Measurements from ENCODE around the gene RHOBTB1.
"Not testable (repeated sequence)": the region's sequence is repeated elsewhere in the genome, so short reads cannot be mapped to it uniquely, and the experiment has no call there.

Gene RHOBTB1

DNA sequence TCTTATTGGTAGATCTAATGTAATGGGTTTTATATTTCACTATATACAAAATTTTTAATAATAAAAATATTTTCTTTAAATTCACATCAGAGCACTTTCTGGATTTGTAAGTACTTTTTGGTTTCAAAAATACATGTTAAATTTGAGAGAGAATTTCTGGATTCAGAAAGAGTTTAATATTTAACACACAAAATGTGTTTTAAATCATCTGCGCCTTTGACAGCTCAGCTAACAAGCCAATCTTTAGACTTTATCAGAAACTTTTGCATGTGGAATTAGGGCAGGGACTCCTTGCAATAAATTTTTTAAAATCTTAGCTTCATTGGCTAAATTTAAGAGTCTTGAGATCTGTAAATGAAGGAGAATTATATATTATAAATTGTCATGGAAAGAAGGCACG lies 32.7 kb upstream of the RHOBTB1 start:
- H3K36me3 ChIP-seq = no peaks in the 10 kb centered on the region
- intact Hi-C loops (cut with DNase I; ENCODE audit: low total_unique reads) = no loop called here
- no peaks in the 10 kb centered on the region for H3K9me3 ChIP-seq
- H3K4me3 ChIP-seq = no peak overlapping the region
- DNase-seq = no peak
- H3K27me3 ChIP-seq = no peaks in the 10 kb centered on the region
- no peaks in the 10 kb centered on the region for H3K4me1 ChIP-seq
- no peak overlapping the region for H3K27ac ChIP-seq
- TF ChIP-seq, protein P1, sequence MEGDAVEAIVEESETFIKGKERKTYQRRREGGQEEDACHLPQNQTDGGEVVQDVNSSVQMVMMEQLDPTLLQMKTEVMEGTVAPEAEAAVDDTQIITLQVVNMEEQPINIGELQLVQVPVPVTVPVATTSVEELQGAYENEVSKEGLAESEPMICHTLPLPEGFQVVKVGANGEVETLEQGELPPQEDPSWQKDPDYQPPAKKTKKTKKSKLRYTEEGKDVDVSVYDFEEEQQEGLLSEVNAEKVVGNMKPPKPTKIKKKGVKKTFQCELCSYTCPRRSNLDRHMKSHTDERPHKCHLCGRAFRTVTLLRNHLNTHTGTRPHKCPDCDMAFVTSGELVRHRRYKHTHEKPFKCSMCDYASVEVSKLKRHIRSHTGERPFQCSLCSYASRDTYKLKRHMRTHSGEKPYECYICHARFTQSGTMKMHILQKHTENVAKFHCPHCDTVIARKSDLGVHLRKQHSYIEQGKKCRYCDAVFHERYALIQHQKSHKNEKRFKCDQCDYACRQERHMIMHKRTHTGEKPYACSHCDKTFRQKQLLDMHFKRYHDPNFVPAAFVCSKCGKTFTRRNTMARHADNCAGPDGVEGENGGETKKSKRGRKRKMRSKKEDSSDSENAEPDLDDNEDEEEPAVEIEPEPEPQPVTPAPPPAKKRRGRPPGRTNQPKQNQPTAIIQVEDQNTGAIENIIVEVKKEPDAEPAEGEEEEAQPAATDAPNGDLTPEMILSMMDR (IDR thresholded peaks at IDR 0.05) = no peak

DNA sequence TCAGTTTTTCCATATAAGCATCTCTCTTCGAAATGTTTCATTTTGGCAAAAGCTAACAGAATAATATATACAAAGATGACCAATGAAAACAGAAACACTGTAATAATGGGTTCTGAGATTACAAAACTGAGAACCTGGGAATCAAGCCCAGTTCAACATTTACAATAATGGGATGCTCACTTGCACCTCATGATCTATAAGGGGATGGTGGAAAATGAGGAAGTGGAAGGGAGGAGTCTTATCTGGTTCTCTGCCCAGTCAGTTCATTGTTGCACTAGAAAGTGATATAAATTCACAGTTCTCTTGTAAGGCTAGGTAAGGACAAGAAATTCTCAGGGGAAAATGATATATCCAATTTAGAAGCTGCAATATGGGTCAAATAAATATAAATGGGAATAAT lies 31.7 kb upstream of the RHOBTB1 start:
- H3K4me3 ChIP-seq = no peak overlapping the region
- no peaks in the 10 kb centered on the region for H3K27me3 ChIP-seq
- no peaks in the 10 kb centered on the region for H3K9me3 ChIP-seq
- no peak for DNase-seq
- intact Hi-C loops (cut with DNase I; ENCODE audit: low total_unique reads) = no loop called here
- H3K4me1 ChIP-seq = no peaks in the 10 kb centered on the region
- TF ChIP-seq, protein P1 (IDR thresholded peaks at IDR 0.05) = no peak
- no peaks in the 10 kb centered on the region for H3K36me3 ChIP-seq
- H3K27ac ChIP-seq = no peak overlapping the region

DNA sequence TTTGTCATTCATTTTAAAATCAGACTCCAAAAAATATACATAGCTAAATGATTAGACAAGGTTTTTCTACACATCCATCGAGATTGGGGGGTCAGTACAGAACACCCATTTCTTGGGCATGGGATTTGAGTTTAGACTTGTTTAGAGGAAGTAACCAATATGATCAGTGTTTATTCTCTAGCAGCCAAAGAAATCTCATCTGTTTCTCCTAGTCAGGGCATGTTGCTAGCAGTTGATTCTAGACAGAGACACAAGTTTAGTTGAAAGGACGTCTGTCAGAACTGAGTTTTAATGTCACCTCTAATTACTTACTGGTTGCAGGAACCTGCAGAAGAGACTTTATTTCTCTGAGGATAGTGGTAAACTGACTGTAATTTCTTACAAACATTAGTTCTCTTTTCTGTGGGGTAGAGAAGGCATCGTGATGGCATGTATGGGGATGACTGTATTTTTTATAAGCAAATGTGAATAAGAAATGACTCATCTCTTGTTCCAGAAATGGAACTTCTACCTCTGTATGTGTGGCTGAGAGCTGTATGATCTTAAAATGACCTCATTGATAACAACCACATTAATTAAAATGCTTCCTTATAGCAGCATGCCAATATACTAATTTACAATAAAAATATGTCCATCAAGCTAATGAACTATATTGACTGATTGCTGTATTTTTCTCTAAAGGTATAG lies 30.6 kb upstream of the RHOBTB1 start:
- Histone ChIP-seq H3K36me3 (no peaks in the 10 kb centered on the region), H3K4me3 (no peak overlapping the region), H3K27ac (no peak overlapping the region), H3K9me3 (no peaks in the 10 kb centered on the region), H3K4me1 (no peaks in the 10 kb centered on the region), H3K27me3 (no peaks in the 10 kb centered on the region)
- DNase-seq = no peak
- intact Hi-C loops (cut with DNase I; ENCODE audit: low total_unique reads) = no loop called here
- TF ChIP-seq, protein P1 (IDR thresholded peaks at IDR 0.05) = no peak

DNA sequence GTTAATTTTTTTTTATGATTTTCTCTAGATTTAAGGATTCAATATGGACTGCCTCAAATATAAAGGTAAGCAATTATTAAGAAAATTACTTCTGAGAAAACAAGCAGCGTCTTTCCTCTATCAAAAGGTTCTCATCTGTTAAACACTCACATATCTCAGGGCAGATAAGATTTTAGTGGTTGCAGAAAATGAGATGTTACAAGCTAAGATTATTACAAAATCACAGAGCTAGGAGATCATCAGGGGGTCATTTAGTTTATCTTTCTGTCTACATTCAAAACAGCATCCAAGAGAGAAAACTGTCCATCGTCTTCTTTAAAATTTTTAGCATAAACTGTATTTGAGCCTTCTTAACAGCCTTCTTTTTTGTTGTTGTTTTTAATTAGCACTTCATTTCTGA lies 29.1 kb upstream of the RHOBTB1 start:
- Histone ChIP-seq H3K4me3 (no peak overlapping the region), H3K27me3 (no peaks in the 10 kb centered on the region), H3K36me3 (no peaks in the 10 kb centered on the region), H3K9me3 (no peaks in the 10 kb centered on the region), H3K4me1 (no peaks in the 10 kb centered on the region), H3K27ac (no peak overlapping the region)
- DNase-seq = no peak
- TF ChIP-seq, protein P1 (IDR thresholded peaks at IDR 0.05) = no peak
- intact Hi-C loops (cut with DNase I; ENCODE audit: low total_unique reads) = no loop called here

DNA sequence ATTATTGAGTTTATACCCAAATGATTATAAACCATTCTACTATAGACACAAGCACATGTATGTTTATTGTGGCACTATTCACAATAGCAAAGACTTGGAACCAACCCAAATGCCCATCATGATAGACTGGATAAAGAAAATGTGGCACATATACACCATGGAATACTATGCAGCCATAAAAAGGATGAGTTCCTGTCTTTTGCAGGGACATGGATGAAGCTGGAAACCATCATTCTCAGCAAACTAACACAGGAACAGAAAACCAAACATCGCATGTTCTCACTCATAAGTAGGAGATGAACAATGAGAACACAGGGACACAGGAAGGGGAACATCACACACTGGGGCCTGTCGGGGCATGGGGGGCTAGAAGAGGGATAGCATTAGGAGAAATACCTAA lies 28.2 kb upstream of the RHOBTB1 start:
- H3K27ac ChIP-seq; H3K4me1 ChIP-seq; H3K4me3 ChIP-seq; H3K36me3 ChIP-seq; H3K9me3 ChIP-seq; H3K27me3 ChIP-seq; DNase-seq; intact Hi-C loops (cut with DNase I; ENCODE audit: low total_unique reads): not testable (repeated sequence)

DNA sequence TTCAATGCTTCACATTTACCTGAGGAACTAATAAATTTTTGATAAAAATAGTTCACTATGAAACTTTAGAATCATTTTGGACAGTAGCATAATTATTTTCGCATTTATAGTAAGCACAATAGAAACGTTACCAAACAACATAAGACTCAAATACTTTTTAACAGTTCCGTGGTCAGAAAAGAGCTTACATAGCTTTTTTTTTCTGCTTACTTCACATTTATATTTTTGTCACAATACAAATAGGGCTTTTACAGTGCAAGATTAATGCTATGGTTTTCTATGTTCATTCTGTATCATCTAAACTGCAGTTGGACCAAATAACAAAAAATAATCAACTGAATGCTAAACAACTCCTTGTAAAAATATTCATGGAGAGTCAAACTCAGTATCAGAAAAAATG lies 26.5 kb upstream of the RHOBTB1 start:
- no peaks in the 10 kb centered on the region for H3K36me3 ChIP-seq
- DNase-seq = no peak

More for the DNA sequence above, 26.5 kb upstream of the RHOBTB1 start:
- no peak overlapping the region for H3K27ac ChIP-seq
- TF ChIP-seq, protein P1 (IDR thresholded peaks at IDR 0.05) = no peak
- no peaks in the 10 kb centered on the region for H3K4me1 ChIP-seq
- H3K9me3 ChIP-seq = no peaks in the 10 kb centered on the region
- intact Hi-C loops (cut with DNase I; ENCODE audit: low total_unique reads) = no loop called here
- H3K4me3 ChIP-seq = no peak overlapping the region
- H3K27me3 ChIP-seq = no peaks in the 10 kb centered on the region

All from tibial artery (tissue), 4 donors.